HG02970 (cell line): ENCODE measurements around the gene OR52L1.
"Not testable (repeated sequence)": the region's sequence is repeated elsewhere in the genome, so short reads cannot be mapped to it uniquely, and the experiment has no call there.

ENCODE experiments used
- ATAC-seq: cut with Tn5 transposase; IDR thresholded peaks from one replicate; pipeline ENCODE4 v1.9.1; 2021; ENCODE audit warnings: mild to moderate bottlenecking, moderate library complexity, moderate number of reproducible peaks; ENCODE audit not compliant: unreplicated experiment, low FRiP score

The OR52L1 gene

DNA sequence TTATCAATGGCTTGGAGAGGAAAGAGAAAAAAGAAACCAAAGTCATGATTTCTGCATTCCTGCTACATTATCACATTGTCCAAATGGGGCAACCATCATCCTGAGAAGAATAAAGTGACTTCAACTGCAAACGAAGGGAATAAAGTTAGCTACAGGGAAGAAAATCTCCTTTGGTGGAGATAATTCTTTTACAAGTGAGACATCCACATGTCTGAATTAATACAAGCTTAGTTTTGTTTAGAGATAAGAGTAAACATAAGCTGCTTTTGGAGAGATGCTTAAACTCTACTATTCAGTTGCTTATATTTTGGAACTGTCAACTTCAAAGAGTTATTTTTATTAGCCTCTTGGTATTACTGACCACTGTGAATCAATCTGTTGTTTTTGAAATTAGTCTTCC lies at the start of gene OR52L1:
Gene OR52L1 (minus strand): TSS at position 101 of the 400 bp plus-strand sequence. CDS start 55 bp downstream, at position 46.
- no peak for ATAC-seq

GRCh38 chr11:6030708-6031405 lies 44.1 kb upstream of the OR52L1 start, which contains the start of gene OR56A1:
OR56A1 (minus strand) TSS chr11:6030758; CDS start chr11:6027692, 3,066 bp downstream.
- ATAC-seq, result no peak

DNA sequence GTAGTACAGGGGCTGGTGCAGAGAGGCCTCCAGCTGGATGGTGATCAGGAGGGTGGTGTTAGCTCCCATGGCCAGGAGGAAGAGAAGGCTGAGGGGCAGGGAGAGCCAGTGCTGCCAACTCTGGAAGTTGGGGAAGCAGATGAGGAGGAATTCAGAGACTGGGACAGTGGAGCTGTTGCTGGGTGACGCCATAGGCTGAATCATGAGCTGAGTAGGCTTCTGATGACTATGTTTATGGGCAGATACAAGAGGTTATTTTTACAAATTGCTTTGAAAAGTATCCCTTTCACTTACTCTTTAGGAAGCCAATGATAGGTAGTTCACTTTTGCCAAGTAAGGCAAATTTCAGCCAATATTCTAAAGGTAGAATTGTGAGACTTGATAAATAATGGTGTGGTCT lies 40.7 kb upstream of the OR52L1 start:
- no peak for ATAC-seq

GRCh38 chr11:6025056-6025455 lies 38.3 kb upstream of the OR52L1 start:
- no peak for ATAC-seq

- ATAC-seq, result no peak
Observed at GRCh38 chr11:6022956-6023355, 36.2 kb upstream of the OR52L1 start.

DNA sequence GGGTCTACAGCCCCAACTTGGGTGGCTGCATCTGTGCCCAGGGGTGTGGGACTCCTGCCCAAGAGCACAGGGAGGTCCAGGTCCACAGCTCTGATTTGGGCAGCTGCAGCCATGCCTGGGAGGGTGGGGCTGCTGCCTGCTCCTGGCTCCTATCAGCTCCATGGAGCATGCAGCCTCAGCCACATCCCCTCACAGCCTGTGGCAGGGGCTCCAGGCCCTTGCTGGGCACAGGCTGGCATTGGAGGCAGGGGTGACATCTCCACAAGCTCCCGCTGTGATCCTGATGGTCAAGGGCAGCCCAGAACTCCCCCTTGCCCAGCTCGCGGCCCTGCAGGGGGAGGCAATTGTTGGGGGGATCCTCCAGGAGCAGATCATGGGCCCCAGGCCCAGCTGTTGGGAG lies 26.3 kb upstream of the OR52L1 start:
- ATAC-seq, result no peak

- ATAC-seq, result no peak
Observed at GRCh38 chr11:6012035-6012668, 25.4 kb upstream of the OR52L1 start.

DNA sequence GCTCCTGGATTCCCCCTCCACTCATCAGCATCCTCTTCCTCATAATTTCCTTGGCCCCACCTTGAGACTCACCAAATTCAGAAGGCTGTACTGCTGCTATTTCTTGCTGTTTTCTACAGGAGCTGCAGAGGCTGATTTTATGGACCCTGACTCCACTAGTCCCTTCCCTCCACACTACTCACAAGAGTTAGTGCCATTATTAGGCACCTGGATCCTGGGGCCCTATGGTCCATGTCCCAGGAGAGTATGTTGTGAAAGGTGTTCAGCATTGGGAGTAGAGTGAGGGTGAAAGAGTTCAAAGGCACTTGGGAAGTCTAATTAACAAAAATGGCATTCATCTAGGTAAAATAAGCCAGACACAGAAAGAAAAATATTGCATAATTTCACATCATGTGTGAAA lies 20.1 kb upstream of the OR52L1 start, which contains the start of gene OR56A4:
Gene OR56A4 (minus strand): TSS at position 101 of the 400 bp plus-strand sequence. CDS start 3,954 bp downstream, outside the sequence.
- no peak for ATAC-seq

GRCh38 chr11:6006395-6006794 lies 19.6 kb upstream of the OR52L1 start:
- ATAC-seq, result no peak

GRCh38 chr11:6002202-6002699 lies 15.5 kb upstream of the OR52L1 start:
- ATAC-seq, result no peak

- ATAC-seq, result no peak
Observed at GRCh38 chr11:5994791-5995190, 8.0 kb upstream of the OR52L1 start.

DNA sequence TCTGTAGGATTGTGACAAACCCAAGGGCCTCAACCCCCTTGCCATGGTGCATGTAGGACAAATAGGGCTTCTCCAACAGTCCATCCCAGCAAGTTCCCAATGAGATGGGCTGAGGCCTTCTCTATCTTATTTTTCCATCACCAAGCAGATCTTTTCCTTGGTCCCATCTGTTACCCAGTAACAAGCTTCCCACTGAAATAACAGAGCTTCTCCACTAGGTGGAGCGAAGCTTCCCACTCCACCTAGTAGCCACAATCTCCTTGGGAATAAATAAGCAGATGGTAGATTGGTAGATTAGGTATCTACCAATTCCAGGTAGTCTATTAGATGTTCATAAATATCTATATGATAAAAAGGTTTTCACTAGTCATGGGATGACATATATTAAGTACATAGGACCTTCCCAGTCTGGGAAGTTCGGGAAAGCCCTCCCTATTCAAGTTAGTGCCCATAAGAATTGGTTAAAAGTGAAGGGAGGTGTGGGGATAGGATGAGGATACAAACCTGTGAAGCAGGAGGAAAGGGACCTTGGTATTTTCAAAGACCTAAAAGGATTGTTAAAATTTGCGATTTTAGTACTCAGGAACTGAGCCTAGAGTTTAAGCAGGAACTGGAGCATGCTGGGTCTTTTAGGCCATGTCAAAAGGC lies 5.9 kb upstream of the OR52L1 start:
- no peak for ATAC-seq

DNA sequence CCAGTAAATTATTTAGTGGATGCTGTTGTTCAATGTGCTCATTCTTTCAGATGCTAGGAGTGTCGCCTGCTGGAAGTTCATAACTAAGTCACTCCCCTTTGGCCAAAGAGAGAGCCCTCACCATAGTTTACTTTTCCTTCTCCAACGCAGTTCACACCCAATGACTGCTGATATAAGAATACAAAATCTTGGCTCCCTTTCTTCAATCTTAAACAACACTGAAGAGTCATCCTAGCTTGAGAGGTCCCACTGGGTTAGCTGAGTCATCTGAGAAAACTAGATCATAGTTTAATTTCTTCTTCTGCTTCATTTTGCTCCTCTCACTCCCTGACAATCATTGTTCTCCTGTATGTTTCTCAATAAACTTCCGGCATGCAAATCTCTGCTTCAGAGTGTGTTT lies 5.4 kb upstream of the OR52L1 start:
- no peak for ATAC-seq

DNA sequence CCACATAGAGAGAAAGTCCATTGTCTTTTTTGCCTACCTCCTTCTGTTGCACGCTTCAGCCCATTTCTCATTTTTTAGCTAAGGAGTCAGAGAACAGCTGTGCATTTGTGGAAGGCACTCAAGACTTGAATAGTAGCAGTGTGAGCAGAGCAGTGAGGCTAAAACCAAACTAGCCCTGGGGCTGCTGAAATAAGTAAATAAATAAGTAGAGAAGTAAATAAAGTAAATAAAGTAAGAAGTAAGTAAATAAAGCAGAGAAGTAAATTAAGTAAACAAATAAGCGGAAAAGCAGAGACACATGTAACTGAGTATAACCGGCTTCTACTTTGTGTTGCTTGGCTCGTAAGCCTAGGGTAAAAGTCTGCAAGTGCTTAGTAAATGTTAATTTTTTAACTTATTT lies 2.4 kb upstream of the OR52L1 start:
- no peak for ATAC-seq

- no peak for ATAC-seq
Observed at GRCh38 chr11:5983443-5983842, 3.3 kb downstream of the OR52L1 start.

- no peak for ATAC-seq
Observed at GRCh38 chr11:5973530-5973929, 13.3 kb downstream of the OR52L1 start.

GRCh38 chr11:5968394-5968793 lies 18.4 kb downstream of the OR52L1 start, which contains the start of gene OR56A5:
OR56A5 (minus strand) TSS chr11:5968494; CDS start chr11:5968494, 0 bp downstream.
- ATAC-seq, result no peak

- ATAC-seq, result no peak
Observed at GRCh38 chr11:5967708-5968107, 19.1 kb downstream of the OR52L1 start.

- no peak for ATAC-seq
Observed at GRCh38 chr11:5966958-5967357, 19.8 kb downstream of the OR52L1 start.

GRCh38 chr11:5960704-5961320 lies 26.0 kb downstream of the OR52L1 start:
- not testable (repeated sequence) for ATAC-seq

DNA sequence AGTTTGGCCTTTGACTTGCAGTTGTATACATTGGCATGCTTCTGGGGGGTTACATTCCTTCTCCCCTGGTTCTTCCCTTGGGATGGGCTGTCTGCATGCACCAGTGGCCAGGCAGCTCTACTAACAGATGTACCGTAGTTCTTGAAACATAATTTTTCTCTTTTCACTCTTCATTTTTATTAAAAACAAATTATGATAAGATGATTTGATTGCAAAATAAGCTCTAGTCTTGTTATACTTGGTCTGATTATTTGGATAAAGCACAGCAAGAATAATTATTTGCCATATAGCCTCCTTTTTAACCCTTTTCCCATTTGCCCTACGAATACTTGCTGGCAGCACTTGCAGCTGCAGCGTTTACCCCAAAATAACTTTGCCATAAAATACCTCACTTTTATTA lies 31.2 kb downstream of the OR52L1 start:
- ATAC-seq, result no peak
